Measurements from ENCODE around the gene AIM2.
"Not testable (repeated sequence)": the region's sequence is repeated elsewhere in the genome, so short reads cannot be mapped to it uniquely, and the experiment has no call there.

The AIM2 gene

DNA sequence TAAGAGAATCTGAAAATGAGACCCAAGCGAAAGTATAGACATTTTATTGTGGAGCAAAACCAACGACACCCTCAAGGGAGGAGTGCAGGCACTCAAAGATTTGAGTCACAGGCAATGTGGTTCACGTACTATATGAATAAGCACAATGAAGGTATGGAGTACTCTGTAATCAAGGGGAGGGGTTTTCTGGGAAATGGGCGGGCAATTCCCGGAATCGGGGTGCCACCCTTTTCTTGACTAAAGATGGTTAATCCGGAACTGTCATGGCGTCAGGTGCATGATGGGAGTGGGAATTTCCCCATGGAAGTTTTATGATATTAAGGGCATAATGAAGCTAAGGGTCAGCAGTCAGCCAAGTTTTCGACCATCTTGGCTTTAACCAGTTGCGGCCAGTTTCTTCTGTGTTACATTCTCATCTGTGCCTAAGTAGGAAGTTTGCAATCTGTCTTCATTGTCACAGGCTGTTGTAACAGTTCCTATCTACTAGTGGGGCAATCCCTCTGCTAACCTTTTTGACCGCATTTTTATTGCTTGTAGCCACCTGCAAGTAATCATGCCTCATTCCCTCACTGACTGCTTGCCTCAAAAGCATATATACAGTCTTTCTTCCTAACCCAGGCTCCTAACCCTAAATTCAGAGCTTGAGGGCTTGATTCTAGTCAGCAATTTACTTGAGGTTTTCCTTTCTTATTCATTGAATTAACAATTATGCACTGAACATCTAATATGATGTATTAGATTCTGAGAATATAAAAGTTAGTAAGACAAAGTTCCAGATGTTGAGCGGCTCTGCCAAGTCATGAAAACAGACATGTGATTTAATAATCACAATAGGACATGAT lies 775 bp upstream of the AIM2 start:
- no peak for DNase-seq

- DNase-seq = no peak
These were observed 4.5 kb downstream of the AIM2 start for GRCh38 chr1:159071970-159072582.

- no peak for DNase-seq
These were observed 7.7 kb downstream of the AIM2 start for GRCh38 chr1:159068886-159069285.

DNA sequence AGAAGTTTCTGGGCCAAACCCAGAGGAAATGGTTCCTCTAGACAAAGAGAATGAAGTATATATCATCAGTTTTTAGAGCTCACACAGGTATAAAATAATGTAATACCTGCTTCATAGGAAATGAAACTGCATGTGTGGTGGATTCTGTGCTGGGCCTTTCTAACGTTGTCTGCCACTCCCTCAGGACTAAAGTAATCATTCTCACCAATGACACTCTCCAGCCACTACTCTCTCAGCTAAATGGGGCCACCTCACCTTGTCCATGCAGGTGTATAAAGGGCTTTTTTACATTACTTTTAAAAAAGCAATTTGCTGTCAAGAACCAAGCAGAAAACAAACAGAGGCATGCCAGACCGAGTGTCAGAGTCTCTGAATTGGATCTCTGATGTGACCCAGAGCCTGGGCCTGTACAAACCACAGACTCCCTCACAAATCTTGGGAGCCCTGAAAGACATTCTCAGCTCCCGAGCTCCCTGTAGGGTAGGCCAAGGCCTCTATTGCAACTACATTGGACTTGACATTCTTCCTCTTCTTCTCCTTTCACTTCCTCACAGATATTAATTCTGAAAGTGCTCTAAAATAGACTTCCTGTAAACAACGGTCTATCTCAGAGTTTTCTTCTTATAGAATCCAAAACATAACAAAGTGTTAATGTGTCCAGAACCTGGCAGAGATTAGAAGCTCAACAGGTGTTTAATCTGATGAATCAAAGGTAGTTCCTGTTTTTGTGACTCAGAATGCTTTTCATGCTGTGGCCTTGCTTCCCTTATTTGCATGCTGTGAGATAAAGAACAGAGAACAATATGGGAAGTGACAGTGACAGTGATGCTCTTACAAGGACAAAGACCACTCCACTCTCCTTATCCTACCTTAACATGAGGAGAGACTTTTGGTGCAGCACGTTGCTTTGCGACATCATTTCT lies 8.6 kb downstream of the AIM2 start:
- no peak for DNase-seq

DNA sequence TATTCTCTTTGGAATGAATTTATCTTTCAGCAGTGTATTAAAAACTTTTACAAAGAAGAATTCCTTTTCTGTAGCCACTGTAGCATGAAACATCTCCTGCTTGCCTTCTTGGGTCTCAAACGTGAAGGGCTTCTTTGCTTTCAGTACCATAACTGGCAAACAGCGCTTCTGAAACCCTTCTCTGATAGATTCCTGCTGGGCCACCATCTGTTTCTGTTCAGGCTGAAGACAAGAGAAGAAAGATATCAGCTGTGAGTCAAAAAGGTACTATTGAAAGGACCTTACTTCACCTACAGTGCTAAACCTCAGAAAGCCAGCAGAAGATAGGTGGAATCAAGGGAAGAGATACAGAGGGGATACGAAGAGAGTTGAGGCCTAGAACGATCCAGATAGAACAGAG lies 10.5 kb downstream of the AIM2 start:
- no peak for DNase-seq

GRCh38 chr1:159065106-159065505 lies 11.5 kb downstream of the AIM2 start:
- DNase-seq = no peak

- DNase-seq = no peak
These were observed 17.8 kb downstream of the AIM2 start for GRCh38 chr1:159058751-159059150.

GRCh38 chr1:159056069-159056698 lies 20.4 kb downstream of the AIM2 start:
- DNase-seq = no peak

GRCh38 chr1:159055181-159055641 lies 21.4 kb downstream of the AIM2 start:
- no peak for DNase-seq

GRCh38 chr1:159054427-159054826 lies 22.1 kb downstream of the AIM2 start:
- no peak for DNase-seq

GRCh38 chr1:159051436-159051835 lies 25.1 kb downstream of the AIM2 start:
- no peak for DNase-seq

DNA sequence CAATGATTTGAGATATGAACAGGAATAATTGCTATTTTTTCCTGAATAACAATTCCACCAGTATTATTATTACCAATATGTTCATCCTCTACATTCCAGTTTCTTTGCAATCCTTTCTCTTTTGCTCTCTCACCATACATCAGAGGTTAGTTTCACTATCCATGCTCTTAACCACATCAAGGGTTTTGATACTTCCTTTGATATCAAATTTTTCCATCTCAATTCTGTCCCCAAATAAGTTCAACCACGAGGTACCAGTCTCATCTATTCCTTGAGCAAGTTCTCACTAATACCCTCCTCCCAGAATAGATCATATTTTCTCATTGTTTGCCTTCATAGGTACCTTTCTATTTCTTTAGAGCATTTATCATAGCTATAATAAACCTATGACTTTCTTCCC lies 30.1 kb downstream of the AIM2 start:
- DNase-seq = not testable (repeated sequence)

DNA sequence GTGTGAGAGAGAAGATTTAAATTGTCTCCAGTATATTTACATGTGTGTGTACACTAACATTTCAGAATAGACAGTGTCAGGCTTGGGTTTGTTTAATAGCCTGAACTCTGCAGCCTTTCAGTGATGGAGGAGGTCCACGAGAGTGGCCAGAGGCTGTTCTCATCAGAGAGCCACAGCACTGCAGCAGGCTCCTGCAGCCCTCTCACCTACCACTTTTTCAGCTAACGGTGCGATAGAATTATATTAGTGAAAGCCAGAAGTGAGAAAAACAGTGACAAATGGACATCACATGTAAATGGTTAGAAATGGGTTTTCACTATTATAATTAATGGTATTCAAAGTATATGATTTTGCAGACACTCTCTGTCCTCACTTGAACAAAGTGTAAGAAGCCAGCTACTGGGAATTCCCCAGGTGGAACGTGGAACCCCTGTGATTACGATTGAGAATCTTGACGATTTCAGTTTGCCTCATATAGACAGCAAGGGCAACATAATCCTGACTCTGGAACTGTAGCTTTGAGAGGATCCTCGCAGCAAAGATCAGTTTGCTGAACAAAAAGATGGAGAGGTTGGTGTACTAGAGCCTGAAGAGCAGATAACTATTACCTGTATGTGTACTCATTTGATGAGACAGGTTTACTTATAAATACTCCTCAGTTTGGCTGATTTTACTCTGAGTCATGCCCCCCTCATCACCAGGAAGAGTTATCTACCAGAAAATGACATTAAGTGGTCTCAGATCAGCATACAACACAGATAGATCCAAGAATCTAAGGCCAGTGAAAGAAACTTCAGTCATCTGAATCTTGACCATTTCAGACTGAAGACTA lies 35.5 kb downstream of the AIM2 start:
- DNase-seq = no peak

- DNase-seq = no peak
These were observed 36.4 kb downstream of the AIM2 start for GRCh38 chr1:159040206-159040605.

DNA sequence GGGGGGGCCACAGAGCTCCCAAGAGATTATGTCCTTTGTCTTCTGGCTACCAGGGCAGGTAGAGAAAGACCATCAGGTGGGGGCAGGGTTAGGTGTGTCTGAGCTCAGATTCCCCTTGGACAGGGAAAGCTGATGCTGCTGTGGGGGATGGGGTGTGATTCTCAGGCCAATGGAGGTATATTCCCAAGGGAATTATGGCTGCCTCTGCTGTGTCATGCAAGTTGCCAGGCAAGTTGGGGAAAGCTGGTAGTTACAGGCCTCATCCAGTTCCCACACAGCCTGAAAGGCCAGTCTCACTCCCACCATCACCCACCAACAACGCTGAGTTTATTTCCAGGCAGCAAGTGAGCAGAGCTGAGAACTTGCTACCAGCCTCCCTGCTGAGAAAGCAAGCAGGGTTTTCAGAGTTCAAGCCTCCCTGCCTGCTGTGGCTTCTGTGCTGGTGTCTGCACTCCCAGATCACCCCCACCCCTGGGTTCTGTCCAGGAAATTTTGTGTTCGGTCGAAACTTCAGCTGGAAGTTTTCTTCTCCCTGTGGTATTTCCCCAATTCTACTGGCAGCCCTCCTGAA lies 45.6 kb downstream of the AIM2 start:
- DNase-seq = no peak

- DNase-seq = no peak
These were observed 46.3 kb downstream of the AIM2 start for GRCh38 chr1:159030311-159030710.

- DNase-seq = not testable (repeated sequence)
These were observed 49.7 kb downstream of the AIM2 start for GRCh38 chr1:159026841-159027240.

GRCh38 chr1:159025043-159025442 lies 51.5 kb downstream of the AIM2 start:
- DNase-seq = no peak

DNA sequence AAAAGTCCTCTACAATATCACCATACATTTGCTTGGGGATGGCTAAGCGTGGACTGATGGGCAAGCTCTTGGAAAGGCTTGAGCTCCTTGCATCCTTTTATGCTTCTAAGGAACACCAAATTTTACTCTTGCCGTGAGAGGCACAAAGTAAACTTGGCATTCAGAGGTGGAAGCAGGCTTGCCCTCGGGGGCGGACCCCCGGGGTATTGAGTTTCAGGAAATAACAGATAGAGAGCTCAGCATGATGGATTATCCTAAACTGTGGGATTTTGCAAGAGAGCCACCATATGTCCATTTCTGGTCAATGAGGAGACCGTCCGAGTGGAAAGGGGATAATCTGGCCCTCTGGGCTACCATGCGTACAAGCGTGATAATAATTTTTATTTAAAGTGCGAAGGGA lies 52.8 kb downstream of the AIM2 start:
- no peak for DNase-seq

- no peak for DNase-seq
These were observed 61.1 kb downstream of the AIM2 start for GRCh38 chr1:159015440-159015909.

DNA sequence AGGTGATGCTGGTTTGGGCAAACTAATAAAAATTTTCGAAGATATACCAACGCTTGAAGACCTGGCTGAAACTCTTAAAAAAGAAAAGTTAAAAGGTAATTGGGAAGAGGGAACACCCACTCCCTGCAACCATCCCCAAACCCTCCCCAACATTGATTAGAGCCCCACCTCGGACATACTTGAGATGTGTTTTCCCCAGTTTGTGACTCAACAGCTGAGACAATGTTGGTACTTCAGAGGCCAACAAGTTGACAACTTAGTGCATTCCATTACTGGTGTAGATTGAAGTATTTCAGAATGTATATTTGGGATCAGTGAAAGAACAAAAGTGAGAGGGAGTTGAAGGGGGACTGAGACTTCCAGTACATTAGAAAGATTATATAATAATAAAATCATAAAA lies 61.7 kb downstream of the AIM2 start:
- DNase-seq = no peak
